Stimulated activated CD4-positive, alpha-beta T cell treated with anti-CD3 and anti-CD28 coated beads, TNF-alpha, amount 100 ng/mL, for 24 hours (primary cell): ENCODE results near the gene CLEC3B.
"Not testable (repeated sequence)": the region's sequence is repeated elsewhere in the genome, so short reads cannot be mapped to it uniquely, and the experiment has no call there.

ENCODE experiments used
- DNase-seq, 3 experiments: peaks; one replicate each; pipeline ENCODE4 v3.0.0-alpha.2; 2020; ENCODE audit warnings: low read depth in 3 of 3

Gene CLEC3B

GRCh38 chr3:45026038-45026437 is at the start of gene CLEC3B:
Gene CLEC3B (plus strand): TSS chr3:45026303. CDS start chr3:45026363, 60 bp downstream.
- DNase-seq, result no peak

- DNase-seq, result no peak
Measured at GRCh38 chr3:44981220-44981619, 44.9 kb upstream of the CLEC3B start.

GRCh38 chr3:44981751-44982150 is 44.4 kb upstream of the CLEC3B start:
- DNase-seq, result no peak

GRCh38 chr3:44982817-44983216 is 43.3 kb upstream of the CLEC3B start:
- no peak for DNase-seq

- DNase-seq, result no peak
Measured at GRCh38 chr3:44983484-44983941, 42.6 kb upstream of the CLEC3B start.

GRCh38 chr3:44984335-44984734 is 41.8 kb upstream of the CLEC3B start:
- no peak for DNase-seq

GRCh38 chr3:44986330-44986729 is 39.8 kb upstream of the CLEC3B start:
- DNase-seq, result not testable (repeated sequence)

- no peak for DNase-seq
Measured at GRCh38 chr3:44987332-44987731, 38.8 kb upstream of the CLEC3B start.

- no peak for DNase-seq
Measured at GRCh38 chr3:44988073-44988472, 38.0 kb upstream of the CLEC3B start.

- no peak for DNase-seq
Measured at GRCh38 chr3:44989141-44989540, 37.0 kb upstream of the CLEC3B start.

- no peak for DNase-seq
Measured at GRCh38 chr3:44989636-44990373, 36.3 kb upstream of the CLEC3B start.

GRCh38 chr3:44991326-44991725 is 34.8 kb upstream of the CLEC3B start:
- DNase-seq, result no peak

GRCh38 chr3:44992555-44993470 is 33.3 kb upstream of the CLEC3B start:
- peak in 1 of 3 experiments; percentile 14 for DNase-seq

- DNase-seq, result no peak
Measured at GRCh38 chr3:44993471-44994205, 32.5 kb upstream of the CLEC3B start.

GRCh38 chr3:44995142-44995770 is 30.8 kb upstream of the CLEC3B start:
- DNase-seq, result no peak

GRCh38 chr3:44996556-44996969 is 29.5 kb upstream of the CLEC3B start:
- DNase-seq, result no peak

- DNase-seq, result no peak
Measured at GRCh38 chr3:44999782-45000181, 26.3 kb upstream of the CLEC3B start.

GRCh38 chr3:45000823-45001222 is 25.3 kb upstream of the CLEC3B start:
- no peak for DNase-seq

- no peak for DNase-seq
Measured at GRCh38 chr3:45001738-45002137, 24.4 kb upstream of the CLEC3B start.

- no peak for DNase-seq
Measured at GRCh38 chr3:45002139-45002660, 23.9 kb upstream of the CLEC3B start.

- no peak for DNase-seq
Measured at GRCh38 chr3:45002720-45003119, 23.4 kb upstream of the CLEC3B start.
